DMS79 treated with DMSO at 0.1 percent for 48 hours (cell line): ENCODE results near the gene RGS9.
A peak's percentile ranks its signal among the peaks of the same experiment; 100 is the strongest.
"Not testable (repeated sequence)": the region's sequence is repeated elsewhere in the genome, so short reads cannot be mapped to it uniquely, and the experiment has no call there.

ENCODE experiments used
- DNase-seq: peaks from one replicate; lab custom pipeline; 2025; lab: John Stamatoyannopoulos, UW

Gene RGS9

DNA sequence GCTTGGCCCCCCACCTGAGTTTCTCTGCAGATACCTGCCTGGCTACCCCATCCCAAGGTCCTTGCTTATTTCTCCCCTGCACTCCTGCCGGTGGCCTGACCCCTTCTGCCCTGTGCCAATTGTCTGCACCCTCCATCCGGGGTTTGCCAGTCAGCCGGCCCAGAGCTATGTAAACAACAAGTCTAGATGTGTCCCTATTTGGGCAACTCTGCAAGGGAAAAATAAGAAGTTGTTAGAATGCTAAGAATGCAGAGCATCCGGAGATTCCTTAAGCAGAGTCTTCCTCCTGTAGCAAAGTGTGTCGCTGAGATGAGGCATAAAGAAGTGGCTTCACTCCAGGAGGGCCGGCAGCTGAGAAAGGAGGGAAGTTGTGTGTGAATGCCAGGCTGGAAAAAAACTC is 46.6 kb downstream of the RGS9 start:
- DNase-seq, result no peak

GRCh38 chr17:65184235-65184959 is 47.2 kb downstream of the RGS9 start:
- DNase-seq, result no peak

DNA sequence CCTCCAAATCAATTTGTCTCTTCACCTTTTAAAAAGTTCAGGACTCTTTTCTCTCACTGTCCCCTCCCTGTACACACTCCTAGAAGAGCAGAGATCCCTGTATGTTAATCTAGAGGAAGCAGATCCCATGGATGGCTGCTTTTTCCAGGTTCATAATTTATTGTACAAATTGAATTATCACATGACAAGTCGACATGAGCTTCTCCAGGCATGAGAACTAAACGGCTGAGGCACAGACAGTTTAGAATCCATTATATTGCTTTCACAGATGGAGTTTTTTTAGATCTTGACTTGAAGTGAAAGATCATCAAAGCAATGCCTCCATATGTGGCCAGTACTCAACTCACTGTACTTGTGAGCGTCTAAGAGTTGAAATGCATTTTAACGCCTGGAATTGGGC is 47.9 kb downstream of the RGS9 start:
- DNase-seq, result no peak

DNA sequence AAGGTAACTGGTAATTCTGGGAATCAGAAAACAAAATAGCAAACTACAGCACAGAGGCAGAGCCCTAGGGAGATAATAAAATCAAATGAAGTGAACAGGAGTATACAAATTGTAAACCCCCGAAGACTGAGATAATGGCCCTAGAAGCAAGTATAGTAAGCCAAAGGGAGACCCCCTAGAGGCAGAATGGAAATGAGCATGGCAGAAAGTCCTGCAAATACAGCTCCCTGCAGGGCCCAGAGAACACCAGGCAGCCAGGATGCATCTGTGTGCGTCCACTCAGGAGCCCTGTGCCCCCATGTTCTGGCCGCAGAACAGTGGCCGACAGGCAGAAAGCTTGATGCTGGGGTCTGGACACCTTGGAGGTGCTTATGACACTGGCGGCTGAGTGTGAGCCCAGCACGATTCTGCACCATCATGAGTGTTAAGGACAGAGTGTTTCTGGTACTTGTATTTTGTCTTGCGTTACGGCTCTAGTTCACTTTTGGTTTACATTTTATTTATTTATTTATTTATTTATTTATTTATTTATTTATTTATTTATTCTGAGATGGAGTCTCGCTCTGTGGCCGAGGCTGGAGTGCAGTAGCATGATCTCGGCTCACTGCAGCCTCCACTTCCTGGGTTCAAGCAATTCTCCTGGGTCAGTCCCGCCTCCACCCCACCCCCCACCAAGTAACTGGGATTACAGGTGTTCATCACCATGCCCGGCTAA is 48.7 kb downstream of the RGS9 start:
- DNase-seq, result no peak

- DNase-seq, result no peak
Observed at GRCh38 chr17:65190467-65191097, 53.4 kb downstream of the RGS9 start.

- DNase-seq, result no peak
Observed at GRCh38 chr17:65191811-65192740, 54.9 kb downstream of the RGS9 start.

DNA sequence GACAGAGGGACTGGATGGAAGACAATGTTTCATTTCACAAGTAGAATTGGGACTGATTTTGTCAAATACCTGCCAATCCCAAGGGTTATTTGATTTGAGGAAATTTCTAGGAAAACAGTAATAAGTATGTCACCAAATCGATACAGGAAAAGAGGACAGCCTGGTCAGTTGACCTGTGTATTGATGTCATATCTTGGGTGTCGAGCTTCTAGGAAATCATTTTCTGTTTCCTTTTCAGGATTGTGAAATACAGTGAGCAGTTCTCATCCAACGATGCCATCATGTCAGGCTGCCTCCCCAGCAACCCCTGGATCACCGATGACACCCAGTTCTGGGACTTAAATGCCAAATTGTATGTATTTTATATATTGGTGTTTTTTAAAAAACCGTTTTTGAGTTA is 56.1 kb downstream of the RGS9 start:
- DNase-seq, result no peak

DNA sequence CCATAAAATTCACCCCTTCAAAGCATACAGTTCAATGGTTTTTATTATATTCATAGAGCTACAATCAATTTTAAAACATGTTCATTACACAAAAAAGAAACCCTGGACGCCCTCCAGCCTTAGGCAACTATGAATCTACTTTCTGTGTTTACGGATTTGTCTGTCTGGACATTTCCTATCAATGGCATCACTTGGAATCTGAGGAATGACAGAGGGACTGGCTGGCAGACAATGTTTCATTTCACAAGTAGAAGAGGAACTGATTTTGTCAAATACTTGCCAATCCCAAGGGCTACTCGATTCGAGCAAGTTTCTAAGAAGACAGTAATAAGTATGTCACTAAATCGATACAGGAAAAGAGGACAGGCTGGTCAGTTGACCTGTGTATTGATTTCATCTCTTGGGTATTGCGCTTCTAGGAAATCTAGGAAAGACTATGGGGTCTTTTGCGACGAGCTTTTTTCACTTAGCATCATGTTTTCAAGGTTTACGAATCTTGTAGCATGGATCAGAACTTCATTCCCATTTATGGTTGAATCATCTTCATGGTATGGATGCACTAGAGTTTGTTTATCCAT is 56.6 kb downstream of the RGS9 start:
- no peak for DNase-seq

DNA sequence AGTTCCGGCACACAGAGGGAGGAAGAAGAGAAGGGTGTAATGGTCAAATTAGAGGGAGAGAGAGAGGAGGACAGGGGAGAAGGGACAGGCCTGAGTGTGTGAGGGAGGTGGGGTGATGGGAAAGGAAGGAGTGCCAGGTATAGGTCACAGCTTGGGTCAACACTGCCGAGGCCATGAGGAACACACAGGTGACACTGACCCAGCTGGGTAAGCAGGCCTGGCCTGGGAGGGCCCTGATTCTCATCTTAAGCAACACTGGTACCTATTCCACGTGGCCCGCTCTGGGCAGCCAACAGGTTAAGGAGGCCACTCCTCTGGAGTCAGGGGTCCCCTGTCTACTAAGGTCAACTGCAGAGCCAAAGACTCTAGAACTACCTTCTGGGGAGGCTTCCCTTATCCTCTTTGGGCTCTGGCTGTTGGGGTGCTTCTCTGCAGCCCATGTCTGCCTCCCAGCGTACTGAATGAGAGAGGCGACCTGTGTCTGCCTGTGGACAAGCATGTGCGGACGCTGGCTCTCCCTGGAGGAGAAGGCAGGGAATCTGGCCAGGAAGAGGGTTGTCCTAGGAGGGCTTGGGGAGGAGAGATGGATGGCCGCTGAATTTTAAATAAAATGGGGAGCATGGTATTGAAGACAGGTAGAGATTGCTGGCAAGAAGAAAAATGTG is 57.6 kb downstream of the RGS9 start:
- DNase-seq, result no peak

DNA sequence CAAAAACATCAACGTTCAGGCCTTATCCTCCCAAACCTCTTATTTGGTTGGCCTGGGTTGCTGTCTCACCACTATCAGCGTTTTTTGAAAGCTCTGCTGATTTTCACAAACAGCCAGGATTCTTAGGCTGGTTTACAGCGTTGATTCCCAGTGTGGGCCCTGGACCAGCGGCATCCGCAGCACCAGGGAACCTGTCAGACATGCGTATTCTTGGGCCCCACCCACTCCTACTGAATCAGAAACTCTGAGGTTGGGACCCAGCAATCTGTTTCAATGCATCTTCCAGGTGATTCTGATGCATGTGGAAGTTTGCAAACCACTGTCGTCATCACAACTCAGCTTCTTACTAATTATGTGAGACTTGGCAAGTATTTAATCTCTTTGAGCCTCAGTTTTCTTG is 58.5 kb downstream of the RGS9 start:
- DNase-seq, result no peak

DNA sequence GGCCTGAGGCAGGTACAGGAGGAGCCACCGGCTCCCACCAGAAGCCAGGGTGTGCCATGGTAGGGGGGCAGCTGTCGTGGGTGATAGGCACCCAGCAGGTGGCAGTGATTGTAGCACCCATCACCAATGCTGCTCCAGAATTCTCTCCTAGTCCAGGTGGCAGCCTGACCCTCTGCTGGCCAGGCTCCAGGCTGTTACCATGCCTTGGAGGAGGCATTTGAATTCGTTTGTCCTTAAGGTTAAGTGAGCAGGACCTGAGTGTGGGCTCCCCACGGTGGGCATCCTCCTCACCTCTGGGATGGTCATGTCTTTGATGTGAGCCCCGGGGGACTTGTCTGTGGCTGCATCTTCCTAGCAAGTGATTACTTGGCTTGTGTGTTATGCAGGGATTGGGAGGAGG is 59.4 kb downstream of the RGS9 start:
- no peak for DNase-seq

GRCh38 chr17:65197201-65197600 is 60.0 kb downstream of the RGS9 start:
- no peak for DNase-seq

DNA sequence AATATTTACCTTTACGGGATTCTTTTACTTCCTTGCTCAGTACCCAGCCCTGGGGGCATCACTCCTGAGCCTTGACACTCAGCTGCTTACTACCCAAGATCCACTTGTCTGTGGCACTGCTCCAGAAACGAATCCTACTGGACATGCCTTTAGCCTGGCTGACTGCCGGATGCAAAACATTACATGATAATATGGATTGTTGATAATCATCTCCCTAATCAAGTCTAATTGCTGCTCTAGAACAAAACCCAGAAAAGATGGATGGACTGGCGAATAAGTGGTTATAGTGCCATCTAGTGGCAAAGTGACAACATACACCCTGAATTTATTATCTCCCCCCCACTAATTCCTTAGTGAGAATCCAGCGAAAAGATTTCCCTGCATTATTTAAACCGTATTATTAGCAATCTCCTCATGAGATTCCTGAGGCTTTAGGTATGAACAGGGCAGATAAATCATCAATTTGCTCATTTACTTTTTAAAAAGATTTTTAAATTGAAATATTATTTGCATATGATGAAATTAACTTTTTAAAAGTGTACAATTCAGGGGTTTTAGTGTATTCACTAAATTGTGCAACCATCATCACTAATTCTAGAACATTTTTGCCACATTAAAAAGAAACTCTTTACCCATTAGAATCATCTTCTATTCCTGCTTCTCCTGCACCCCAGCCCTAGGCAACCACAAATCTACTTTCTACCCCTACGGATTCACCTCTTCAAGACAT is 61.6 kb downstream of the RGS9 start:
- peak; percentile 60 for DNase-seq

GRCh38 chr17:65201331-65201730 is 64.2 kb downstream of the RGS9 start:
- DNase-seq, result no peak

- DNase-seq, result no peak
Observed at GRCh38 chr17:65202844-65203571, 65.8 kb downstream of the RGS9 start.

GRCh38 chr17:65204001-65204400 is 66.8 kb downstream of the RGS9 start:
- DNase-seq, result no peak

DNA sequence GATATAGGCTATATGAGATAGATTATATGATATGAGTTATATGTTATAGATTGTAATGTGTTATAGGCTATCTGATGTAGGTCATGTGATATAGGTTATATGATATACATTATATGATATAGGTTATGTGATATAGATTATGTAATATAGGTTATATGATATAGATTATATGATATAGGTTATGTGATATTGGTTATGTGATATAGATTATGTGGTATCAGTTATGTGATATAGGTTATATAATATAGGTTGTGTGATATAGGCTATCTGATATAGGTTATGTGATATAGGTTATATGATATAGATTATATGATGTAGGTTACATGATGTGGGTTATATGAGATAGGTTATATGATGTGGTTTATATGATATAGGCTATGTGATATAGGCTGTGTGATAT is 68.5 kb downstream of the RGS9 start:
- no peak for DNase-seq

GRCh38 chr17:65207448-65207847 is 70.3 kb downstream of the RGS9 start:
- DNase-seq, result not testable (repeated sequence)

DNA sequence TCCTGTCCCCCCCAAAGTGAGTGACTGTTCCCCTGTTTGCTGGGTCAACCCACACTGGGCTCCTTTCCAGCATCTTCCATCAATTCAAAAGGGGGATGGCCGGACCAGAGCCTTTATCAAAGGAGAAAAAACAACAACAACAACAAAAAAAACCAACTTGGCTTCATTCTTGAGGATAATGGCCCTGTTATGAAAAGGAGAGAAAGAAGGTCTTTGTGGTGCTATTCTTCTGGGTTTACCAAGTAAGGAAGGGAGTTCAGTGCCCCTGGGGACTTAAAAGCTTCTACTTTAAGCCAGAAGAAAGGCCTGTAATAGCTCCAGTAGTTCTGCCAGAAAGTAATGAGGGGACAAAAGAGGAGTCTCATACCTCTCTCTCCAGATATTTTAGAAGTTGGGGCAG is 71.5 kb downstream of the RGS9 start:
- DNase-seq, result no peak

- no peak for DNase-seq
Observed at GRCh38 chr17:65218261-65218660, 81.1 kb downstream of the RGS9 start.
